ENCODE measurements around the gene RUNX2.

- TF ChIP-seq ETS1 (IDR thresholded peaks at IDR 0.05) = no peak
- TF ChIP-seq EZH2 (IDR thresholded peaks at IDR 0.05; ENCODE audit: low read depth, unreplicated experiment) = no peak
- no peak for TF ChIP-seq CREB1 (CRISPR knock-in tag; IDR thresholded peaks at IDR 0.05; ENCODE audit: low read depth)
Observed at GRCh38 chr6:45495429-45496084, 167.4 kb downstream of the RUNX2 start.
